Small intestine (tissue), 7 donors: ENCODE measurements around the gene ARL2BP. TPM values are rescaled to one million over a fixed set of nuclear protein-coding genes. Genes with fewer than 3 reads are reported as not detected.
A peak's percentile ranks its signal among the peaks of the same experiment; 100 is the strongest.

Experiments
- DNase-seq, 2 donors: peaks; one replicate each; pipeline versions ENCODE4 v3.0.0 to v3.0.0-alpha.2; 2013
- FAIRE-seq: peaks from 2 replicates; lab custom pipeline; 2012; peaks lifted over from hg19 to GRCh38; lab: Jason Lieb, UNC
- H3K27ac ChIP-seq, 3 donors: one replicate each; pipeline ENCODE4 v1.5.1; 2013; ENCODE audit warnings: low read length in 2 of 3, mild to moderate bottlenecking in 2 of 3, control low read depth in 1 of 3, inconsistent platforms in 1 of 3, low read depth in 1 of 3, moderate library complexity in 1 of 3
- H3K27me3 ChIP-seq, 3 donors: one replicate each; pipeline ENCODE4 v1.6.1; 2013; ENCODE audit warnings: low read length in 3 of 3, inconsistent platforms in 1 of 3; ENCODE audit not compliant: control insufficient read depth in 3 of 3, insufficient read depth in 3 of 3
- H3K36me3 ChIP-seq, 3 donors: one replicate each; pipeline ENCODE4 v1.6.1; 2013; ENCODE audit warnings: low read length in 3 of 3, inconsistent platforms in 1 of 3, low read depth in 1 of 3, mild to moderate bottlenecking in 1 of 3, moderate library complexity in 1 of 3; ENCODE audit not compliant: control insufficient read depth in 3 of 3, insufficient read depth in 2 of 3
- H3K4me1 ChIP-seq, 3 donors: one replicate each; pipeline ENCODE4 v1.6.1; 2013; ENCODE audit warnings: low read length in 2 of 3, inconsistent platforms in 1 of 3, low read depth in 1 of 3, mild to moderate bottlenecking in 1 of 3, moderate library complexity in 1 of 3; ENCODE audit not compliant: control insufficient read depth in 3 of 3, insufficient read depth in 2 of 3
- H3K4me3 ChIP-seq, 3 donors: one replicate each; pipeline ENCODE4 v1.5.1; 2013; ENCODE audit warnings: low read length in 3 of 3, control low read depth in 1 of 3, inconsistent platforms in 1 of 3, low read depth in 1 of 3, mild to moderate bottlenecking in 1 of 3, moderate library complexity in 1 of 3
- H3K9me3 ChIP-seq, 2 donors: one replicate each; pipeline ENCODE4 v1.6.1; 2013; ENCODE audit warnings: low read depth in 1 of 2, low read length in 1 of 2; ENCODE audit not compliant: control insufficient read depth in 2 of 2, insufficient read depth in 1 of 2
- WGBS, 3 donors: extraction: QIAGEN DNeasy Blood & Tissue Kit; methylation state at CpG; one replicate each; pipeline ENCODE4 v1.1.7; 2013; 5-methylcytosine and 5-hydroxymethylcytosine counted together
- polyA plus RNA-seq, 4 donors: library from polyadenylated mRNA; stranded (reverse) in 3 of 4; unstranded in 1 of 4; fragments of 200-250 nt in 3 of 4; fragments of 120-200 nt in 1 of 4; gene quantifications; one replicate each; pipeline versions ENCODE4 v1.2.1 to v1.2.3, GENCODE V29; 2013
- donor health status: healthy with polysubstance abuse.
- donor health status: control.
- donor health status: control.
- donor health status: Bipolar disorder and iron deficiency.
- donor health status: healthy.

Gene ARL2BP
- polyA plus RNA-seq, 4 donors, result 18.8 to 40.9 (median 27.6) TPM

DNA sequence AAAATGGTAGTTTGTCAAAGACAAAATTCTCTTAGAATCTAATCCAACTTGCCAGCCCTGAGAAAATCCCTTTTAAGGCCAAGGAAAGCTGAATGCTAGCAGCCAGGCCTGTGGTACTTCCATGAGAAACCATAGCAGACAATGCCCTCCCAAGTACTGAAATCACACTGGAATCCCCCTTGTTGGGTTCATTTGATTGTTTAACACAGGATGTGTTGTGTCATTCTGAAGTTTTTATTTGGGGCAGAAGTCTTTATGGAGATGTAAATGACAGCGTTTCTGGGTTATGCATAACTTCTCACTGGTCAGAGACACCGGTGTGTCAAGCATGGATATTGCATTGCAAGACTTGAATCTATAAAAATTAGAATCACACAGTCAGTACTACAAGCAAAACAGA is 6.0 kb upstream of the ARL2BP start:
- DNase-seq (no peak), FAIRE-seq (no peak)
- Histone ChIP-seq H3K27ac (peak overlapping the region in 1 of 3 donors; percentile 4), H3K27me3 (no peaks in the 10 kb centered on the region), H3K4me1 (peaks cover 0 to 3% (median 0%) of the 10 kb centered on the region in 3 donors), H3K4me3 (no peak overlapping the region), H3K9me3 (no peaks in the 10 kb centered on the region), H3K36me3 (peaks cover 9 to 18% (median 11%) of the 10 kb centered on the region in 3 donors)
- WGBS, 3 donors, result 69 to 77% (median 76%) methylated on average over 2 of the region's 2 CpGs

DNA sequence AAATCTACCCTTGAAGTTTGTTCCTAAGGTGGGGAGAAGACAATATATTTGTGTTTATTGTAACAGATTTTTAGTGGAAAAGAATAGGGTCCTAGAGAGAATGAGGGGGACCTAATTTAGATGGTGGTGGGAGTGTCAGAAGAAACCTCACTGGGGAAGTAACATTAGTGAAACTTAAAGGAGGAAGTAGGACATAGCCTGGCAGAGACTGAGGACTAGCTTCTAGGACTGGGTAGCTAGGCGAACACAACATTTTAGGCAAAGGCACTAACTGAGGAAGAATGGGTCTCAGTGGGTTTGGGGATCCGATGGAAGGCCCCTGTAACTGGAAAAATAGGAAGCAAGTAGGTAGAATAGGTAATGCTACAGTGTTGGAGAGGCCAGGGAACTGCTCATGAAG is 4.2 kb upstream of the ARL2BP start:
- H3K27ac ChIP-seq, result peak overlapping the region in 1 of 3 donors; percentile 15
- 82 to 96% (median 86%) methylated on average over 2 of the region's 2 CpGs for WGBS, 3 donors
- FAIRE-seq, result no peak
- DNase-seq, result no peak
- no peak overlapping the region for H3K4me3 ChIP-seq
- peaks cover 4 to 14% (median 7%) of the 10 kb centered on the region in 3 donors for H3K36me3 ChIP-seq
- H3K9me3 ChIP-seq, result no peaks in the 10 kb centered on the region
- H3K4me1 ChIP-seq, result peaks cover 0 to 3% (median 0%) of the 10 kb centered on the region in 3 donors
- H3K27me3 ChIP-seq, result no peaks in the 10 kb centered on the region

DNA sequence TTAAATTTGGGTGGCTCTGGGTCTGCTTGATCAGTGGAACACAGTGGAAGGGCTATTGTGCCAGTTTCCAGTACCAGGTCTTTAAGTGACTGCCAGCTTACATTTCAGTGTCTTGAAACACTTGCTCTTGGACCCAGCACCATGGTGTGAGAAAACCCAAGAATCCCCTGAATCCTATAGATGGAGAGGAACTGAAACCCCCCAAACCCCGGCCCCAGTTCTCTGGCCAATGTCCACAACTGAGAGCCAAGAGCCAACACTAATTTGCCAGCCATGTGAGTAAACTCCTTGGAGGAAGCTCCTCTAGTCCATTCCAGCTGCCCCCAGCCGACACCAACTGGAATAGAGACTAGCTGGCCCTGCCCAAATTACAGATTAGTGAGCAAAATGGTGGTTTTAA is 2.4 kb upstream of the ARL2BP start:
- Histone ChIP-seq H3K27me3 (no peaks in the 10 kb centered on the region), H3K4me3 (no peak overlapping the region), H3K4me1 (peaks cover 0 to 4% (median 3%) of the 10 kb centered on the region in 3 donors), H3K27ac (no peak overlapping the region), H3K36me3 (peaks cover 4 to 6% (median 4%) of the 10 kb centered on the region in 3 donors), H3K9me3 (no peaks in the 10 kb centered on the region)
- DNase-seq (no peak), FAIRE-seq (no peak)
- 89 to 97% (median 91%) methylated on average over 2 of the region's 2 CpGs for WGBS, 3 donors

- H3K36me3 ChIP-seq, result peaks cover 4 to 8% (median 6%) of the 10 kb centered on the region in 3 donors
- no peaks in the 10 kb centered on the region for H3K9me3 ChIP-seq
- peaks cover 0 to 4% (median 3%) of the 10 kb centered on the region in 3 donors for H3K4me1 ChIP-seq
- FAIRE-seq, result no peak
- no peaks in the 10 kb centered on the region for H3K27me3 ChIP-seq
- WGBS, 3 donors, result 5 to 9% (median 5%) methylated on average over 9 of the region's 9 CpGs
- peak overlapping the region; percentile 11 to 68 (median 49) for H3K4me3 ChIP-seq
- no peak for DNase-seq
- H3K27ac ChIP-seq, result peak overlapping the region; percentile 66 to 85 (median 76)
Measured at GRCh38 chr16:57244463-57244766, 644 bp upstream of the ARL2BP start.

DNA sequence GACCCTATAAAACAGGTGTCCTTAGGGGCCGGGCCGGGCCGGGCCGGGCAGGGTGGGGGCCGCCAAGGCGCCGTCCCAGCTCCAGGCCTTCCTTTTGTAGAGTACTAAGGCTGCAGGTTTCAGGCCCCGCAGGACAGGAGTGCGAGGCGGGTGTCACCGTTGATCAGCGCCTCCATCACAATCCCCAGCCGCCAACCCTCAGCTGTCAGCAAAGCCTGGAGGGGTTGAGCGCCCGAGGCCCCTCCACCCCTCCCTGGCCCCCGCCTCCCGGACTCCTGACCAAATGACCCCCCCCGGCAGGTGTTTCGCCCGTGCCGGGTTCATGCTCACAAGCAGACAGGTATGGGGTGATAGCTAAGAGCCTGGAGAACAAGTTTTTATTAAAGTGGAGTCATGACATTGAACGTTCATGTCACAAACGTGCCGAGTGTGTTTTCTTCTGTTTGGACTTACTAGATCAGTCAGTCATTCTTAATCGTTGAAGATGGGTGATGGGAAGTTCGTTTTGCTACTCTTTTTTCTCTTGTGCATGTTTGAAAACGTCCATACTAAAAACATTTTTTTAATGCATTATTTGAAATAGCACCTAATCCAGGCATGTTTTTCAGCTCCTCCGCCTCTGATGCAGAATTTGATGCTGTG is 534 bp downstream of the ARL2BP start:
- FAIRE-seq (no peak), DNase-seq (peak in 1 of 2 donors; percentile 51)
- H3K27me3 ChIP-seq, result no peaks in the 10 kb centered on the region
- peak overlapping the region; percentile 85 to 96 (median 95) for H3K27ac ChIP-seq
- peak overlapping the region; percentile 68 to 81 (median 76) for H3K4me3 ChIP-seq
- H3K9me3 ChIP-seq, result no peaks in the 10 kb centered on the region
- peaks cover 7 to 20% (median 9%) of the 10 kb centered on the region in 3 donors for H3K36me3 ChIP-seq
- peaks cover 0 to 4% (median 3%) of the 10 kb centered on the region in 3 donors for H3K4me1 ChIP-seq
- 5% methylated on average over 23 to 28 of the region's 28 CpGs for WGBS, 3 donors

GRCh38 chr16:57251352-57251751 is 6.3 kb downstream of the ARL2BP start:
- Histone ChIP-seq H3K9me3 (no peaks in the 10 kb centered on the region), H3K4me1 (peaks cover 0 to 20% (median 0%) of the 10 kb centered on the region in 3 donors), H3K27ac (peak overlapping the region in 1 of 3 donors; percentile 48), H3K36me3 (peaks cover 19 to 68% (median 30%) of the 10 kb centered on the region in 3 donors), H3K27me3 (no peaks in the 10 kb centered on the region), H3K4me3 (no peak overlapping the region)
- DNase-seq (no peak), FAIRE-seq (no peak)
- 94 to 97% (median 95%) methylated on average over 2 of the region's 2 CpGs for WGBS, 3 donors

DNA sequence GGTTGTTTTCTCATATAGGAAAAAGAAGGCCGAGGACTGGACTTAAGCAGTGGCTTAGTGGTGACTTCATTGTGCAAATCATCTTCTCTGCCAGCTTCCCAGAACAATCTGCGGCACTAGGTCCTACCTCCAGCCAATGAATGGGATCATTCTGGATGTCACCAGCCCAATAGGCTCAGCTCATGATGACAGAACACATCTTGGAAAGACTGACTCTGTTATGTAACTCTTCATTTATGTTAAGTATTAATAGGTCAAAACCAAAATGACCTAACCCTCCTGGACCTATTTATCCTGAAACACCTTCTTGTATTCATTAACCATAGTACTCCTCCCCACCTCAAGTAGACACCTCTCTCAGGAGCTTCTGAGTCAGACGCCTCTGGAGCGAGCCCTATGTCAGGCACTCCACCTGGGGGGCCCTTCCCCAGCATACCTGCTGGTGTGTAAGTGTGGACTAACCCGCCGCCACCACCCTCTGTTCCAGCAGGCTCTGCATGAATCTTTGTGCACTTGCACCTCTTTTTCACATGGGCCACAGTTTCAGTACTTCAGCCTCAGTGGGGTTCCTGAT is 7.2 kb downstream of the ARL2BP start:
- Histone ChIP-seq H3K36me3 (peaks cover 19 to 77% (median 33%) of the 10 kb centered on the region in 3 donors), H3K27me3 (no peaks in the 10 kb centered on the region), H3K4me3 (no peak overlapping the region), H3K4me1 (peaks cover 0 to 20% (median 0%) of the 10 kb centered on the region in 3 donors), H3K9me3 (no peaks in the 10 kb centered on the region), H3K27ac (peak overlapping the region in 1 of 3 donors; percentile 48)
- DNase-seq (peak in 1 of 2 donors; percentile 71), FAIRE-seq (no peak)
- WGBS, 3 donors, result 91 to 99% (median 97%) methylated on average over 6 of the region's 6 CpGs

DNA sequence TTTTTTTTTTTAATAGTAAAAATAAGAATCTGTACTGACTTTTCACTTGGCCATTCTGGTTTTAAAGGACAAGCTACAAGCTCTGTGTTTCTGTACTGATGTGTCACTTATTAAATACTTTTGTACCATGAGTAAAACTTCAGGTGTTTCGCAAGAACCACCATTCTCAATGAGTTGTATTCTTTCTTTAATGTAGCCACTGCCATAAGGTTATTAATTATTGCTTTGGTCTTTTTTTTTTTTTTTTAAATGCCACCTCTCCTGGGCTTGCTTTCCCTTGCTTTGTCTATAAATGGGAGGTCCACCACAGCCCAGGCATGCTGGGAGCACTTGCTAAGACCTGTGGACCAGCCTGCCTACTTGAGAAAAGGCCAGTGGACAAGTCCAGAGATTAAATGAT is 8.4 kb downstream of the ARL2BP start:
- no peaks in the 10 kb centered on the region for H3K9me3 ChIP-seq
- 78 to 95% (median 92%) methylated on average over 1 of the region's 1 CpG for WGBS, 3 donors
- no peak for FAIRE-seq
- no peak overlapping the region for H3K4me3 ChIP-seq
- peaks cover 0 to 20% (median 0%) of the 10 kb centered on the region in 3 donors for H3K4me1 ChIP-seq
- peak overlapping the region in 1 of 3 donors; percentile 43 for H3K27ac ChIP-seq
- peaks cover 19 to 85% (median 39%) of the 10 kb centered on the region in 3 donors for H3K36me3 ChIP-seq
- H3K27me3 ChIP-seq, result no peaks in the 10 kb centered on the region
- peak; percentile 52 to 64 for DNase-seq
